ENCODE data around the gene NFYA.
"Not testable (repeated sequence)": the region's sequence is repeated elsewhere in the genome, so short reads cannot be mapped to it uniquely, and the experiment has no call there.

The NFYA gene

GRCh38 chr6:41115027-41115426, 42.3 kb downstream of the NFYA start:
- DNase-seq = not testable (repeated sequence)

GRCh38 chr6:41119508-41119907, 46.7 kb downstream of the NFYA start:
- no peak for DNase-seq

DNA sequence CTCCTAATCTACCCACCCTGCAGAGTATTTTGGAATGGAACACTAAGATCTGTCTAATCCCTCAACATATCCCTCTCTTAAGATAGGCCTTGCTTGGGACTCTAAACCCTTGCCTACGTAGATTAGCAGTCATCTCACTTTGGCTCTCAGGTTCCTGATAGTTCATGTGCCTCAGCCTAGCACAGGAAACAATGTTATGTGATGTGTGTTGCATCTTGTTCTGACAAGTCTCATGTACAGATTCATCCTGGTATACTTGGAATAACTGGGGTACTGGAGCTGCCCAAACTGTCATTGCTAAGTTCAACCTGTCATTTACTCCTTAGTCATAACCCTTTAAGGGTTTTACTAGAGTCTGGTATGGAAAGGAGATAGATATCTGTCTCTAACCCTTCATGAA, 47.3 kb downstream of the NFYA start:
- DNase-seq = no peak

- DNase-seq = no peak
Measured at GRCh38 chr6:41122373-41122772, 49.6 kb downstream of the NFYA start.

DNA sequence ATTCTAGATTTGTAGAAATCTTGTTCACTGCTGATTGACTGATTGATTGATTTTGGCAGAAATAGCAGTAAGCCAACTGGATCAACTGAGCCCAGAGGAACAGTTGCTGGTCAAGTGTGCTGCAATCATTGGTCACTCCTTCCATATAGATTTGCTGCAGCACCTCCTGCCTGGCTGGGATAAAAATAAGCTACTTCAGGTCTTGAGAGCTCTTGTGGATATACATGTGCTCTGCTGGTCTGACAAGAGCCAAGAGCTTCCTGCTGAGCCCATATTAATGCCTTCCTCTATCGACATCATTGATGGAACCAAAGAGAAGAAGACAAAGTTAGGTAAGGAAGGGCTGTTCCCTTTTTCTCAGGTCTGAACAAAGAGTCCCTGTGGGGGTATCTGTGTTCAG, 50.1 kb downstream of the NFYA start:
- DNase-seq = no peak

DNA sequence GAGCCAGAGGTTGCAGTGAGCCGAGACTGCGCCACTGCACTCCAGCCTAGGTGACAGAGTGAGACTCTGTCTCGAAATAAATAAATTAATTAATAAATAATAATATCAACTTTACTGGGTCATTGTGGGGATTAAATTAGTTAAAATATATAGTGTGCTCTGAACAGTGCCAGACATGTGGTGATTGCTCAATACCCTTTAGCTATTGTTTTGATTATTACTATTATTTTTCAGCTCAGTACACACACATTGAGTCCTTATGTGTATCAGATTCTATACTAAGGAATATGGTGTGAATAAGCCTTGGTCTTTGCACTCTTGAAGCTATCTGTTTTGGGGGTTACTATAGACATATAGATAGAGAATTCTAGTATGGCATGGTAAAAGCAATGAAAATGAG, 52.5 kb downstream of the NFYA start:
- DNase-seq = no peak

DNA sequence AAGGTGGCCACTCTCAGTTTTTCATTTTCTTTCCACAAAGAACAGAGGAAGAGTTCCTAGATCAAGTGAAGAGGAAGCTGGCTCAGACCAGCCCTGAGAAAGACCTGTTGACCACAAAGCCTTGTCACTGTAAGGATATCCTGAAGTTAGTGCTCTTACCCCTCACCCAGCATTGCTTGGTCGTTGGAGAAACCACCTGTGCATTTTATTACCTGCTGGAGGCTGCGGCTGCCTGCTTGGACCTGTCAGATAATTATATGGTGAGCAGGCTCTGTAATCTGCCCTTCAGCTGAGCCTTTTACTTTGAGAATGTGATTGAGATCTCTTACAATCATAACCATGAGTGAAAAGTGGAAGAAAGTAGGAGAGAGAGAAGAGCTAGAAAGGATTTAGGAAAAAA, 59.5 kb downstream of the NFYA start:
- no peak for DNase-seq

DNA sequence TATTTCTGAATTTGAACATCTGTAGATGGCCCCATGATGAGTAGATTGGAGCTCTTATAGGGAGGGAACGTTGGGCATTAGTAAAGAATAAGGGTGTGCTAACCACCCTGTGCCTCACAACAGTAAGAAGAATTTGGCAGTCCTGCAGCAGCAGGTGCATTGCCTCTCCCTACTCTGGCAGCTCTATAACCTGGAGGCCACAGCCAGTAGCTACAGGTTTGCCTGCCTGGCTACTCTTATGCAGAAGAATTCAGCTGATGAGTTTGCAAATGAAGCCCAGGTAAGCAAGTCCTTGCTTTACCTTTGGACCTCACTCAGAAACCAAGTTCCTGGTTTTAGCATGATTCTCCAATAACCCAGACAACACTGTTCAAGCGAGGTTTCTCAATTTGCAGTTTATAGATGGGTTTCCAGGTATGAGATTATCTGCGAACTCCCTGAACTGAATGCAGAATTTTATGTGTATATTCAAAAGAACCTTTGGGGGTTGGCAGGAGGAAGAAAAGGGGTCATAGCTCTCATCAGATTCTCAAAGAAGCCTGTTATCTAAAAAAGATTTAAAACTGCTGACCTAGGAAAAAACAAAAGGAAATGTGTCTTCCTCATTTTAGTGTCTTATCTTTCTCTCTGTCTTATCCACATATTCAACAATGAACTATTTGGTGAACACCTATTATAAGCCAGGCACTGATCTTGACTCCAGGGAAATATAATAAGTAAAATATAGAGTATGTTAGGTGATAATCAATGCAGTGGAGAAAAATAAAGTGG, 62.5 kb downstream of the NFYA start:
- no peak for DNase-seq

- DNase-seq = no peak
Measured at GRCh38 chr6:41136911-41137310, 64.1 kb downstream of the NFYA start.

DNA sequence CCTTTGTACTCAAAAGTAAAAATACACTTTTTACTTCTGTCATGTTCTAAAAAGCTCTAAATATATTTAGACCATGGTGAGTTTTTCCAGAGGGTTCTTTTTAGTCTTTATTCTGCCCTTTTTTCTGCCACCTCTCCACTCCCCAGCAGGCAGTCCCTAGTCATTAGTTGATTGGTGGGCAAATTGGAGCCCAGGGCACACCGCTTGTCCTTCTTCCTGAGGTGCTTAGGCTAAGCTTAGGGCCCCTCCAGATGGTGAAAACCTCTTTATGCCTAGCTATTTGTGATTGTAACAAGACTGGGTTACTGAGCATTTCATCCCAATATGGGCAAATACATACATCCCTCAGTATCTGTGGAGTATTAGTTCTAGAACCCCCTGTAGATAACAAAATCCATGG, 75.1 kb downstream of the NFYA start:
- DNase-seq = no peak

Measured in amygdala (tissue), 56 donors.